GM12864 (cell line): ENCODE data around the gene ZNF516.

ENCODE experiments used
- DNase-seq: peaks from one replicate; pipeline ENCODE4 v3.0.0-alpha.2; 2011; ENCODE audit warnings: low read depth
- H3K4me3 ChIP-seq: 2 replicates; pipeline ENCODE4 v1.5.1; 2011; ENCODE audit warnings: mild to moderate bottlenecking, low read depth, low read length, control low read depth
- CTCF ChIP-seq: IDR thresholded peaks from 2 replicates; pipeline ENCODE4 v1.5.1; 2011; ENCODE audit warnings: low read depth, mild to moderate bottlenecking, moderate library complexity, low read length, control low read depth, inconsistent platforms; ENCODE audit errors: missing control alignments

Gene ZNF516

DNA sequence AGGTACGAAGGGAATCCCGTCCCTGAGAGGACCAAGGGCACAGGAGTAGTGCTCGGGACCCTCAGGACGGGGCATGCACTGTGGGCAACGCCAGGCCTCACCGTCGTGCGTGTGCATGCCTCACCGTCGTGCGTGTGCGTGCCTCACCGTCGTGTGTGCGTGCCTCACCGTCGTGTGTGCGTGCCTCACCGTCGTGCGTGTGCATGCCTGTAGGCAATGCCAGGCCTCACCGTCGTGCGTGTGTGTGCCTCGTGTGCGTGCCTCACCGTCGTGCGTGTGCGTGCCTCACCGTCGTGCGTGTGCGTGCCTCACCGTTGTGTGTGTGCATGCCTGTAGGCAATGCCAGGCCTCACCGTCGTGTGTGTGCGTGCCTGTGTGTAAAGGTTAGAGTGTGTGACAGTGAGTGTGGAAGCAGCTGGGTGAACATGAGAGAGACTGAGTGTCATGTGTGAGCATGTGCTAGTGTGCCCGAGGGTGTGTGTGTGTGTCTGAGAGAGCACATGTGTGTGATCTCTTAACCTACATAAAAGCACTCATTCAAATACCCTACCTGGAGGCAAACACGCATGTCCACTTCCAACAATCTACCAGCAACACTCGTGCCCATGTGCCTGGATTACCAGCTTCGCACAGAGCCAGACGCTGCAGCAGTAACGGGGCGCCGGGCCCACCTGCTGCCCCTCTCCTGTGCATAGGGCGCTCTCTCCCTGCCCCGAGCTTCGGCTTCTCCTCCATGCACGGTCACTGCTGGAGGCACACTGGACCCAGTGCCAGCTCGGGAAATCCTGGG is 36.3 kb downstream of the ZNF516 start:
- no peak overlapping the region for H3K4me3 ChIP-seq
- no peak for TF ChIP-seq CTCF
- DNase-seq = no peak

GRCh38 chr18:76457957-76458356 is 37.1 kb downstream of the ZNF516 start:
- no peak for DNase-seq
- no peak for TF ChIP-seq CTCF
- no peak overlapping the region for H3K4me3 ChIP-seq

- no peak overlapping the region for H3K4me3 ChIP-seq
These were observed 37.6 kb downstream of the ZNF516 start for GRCh38 chr18:76457475-76457874.

DNA sequence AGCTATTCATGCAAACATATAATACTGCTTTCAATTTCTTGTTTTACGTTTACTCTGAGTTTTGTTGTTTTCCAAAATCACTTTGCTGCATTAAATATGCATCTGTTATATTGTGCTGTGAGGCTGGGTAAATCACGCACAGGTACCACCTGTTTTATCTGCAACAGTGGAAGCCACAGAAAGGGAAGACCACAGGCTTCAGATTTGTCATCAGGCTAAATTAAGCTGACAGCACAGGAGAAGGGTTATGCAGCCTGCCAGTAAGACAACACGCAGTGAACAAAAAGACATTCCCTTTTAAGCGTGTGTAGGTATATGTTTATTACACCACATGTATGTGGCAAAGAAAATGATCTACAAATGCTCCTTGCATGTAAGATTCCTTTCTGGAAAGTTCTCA is 38.2 kb downstream of the ZNF516 start:
- no peak for DNase-seq
- no peak for TF ChIP-seq CTCF
- H3K4me3 ChIP-seq = no peak overlapping the region

More at GRCh38 chr18:76457475-76457874, 37.6 kb downstream of the ZNF516 start:
- no peak for DNase-seq
- TF ChIP-seq CTCF = no peak

DNA sequence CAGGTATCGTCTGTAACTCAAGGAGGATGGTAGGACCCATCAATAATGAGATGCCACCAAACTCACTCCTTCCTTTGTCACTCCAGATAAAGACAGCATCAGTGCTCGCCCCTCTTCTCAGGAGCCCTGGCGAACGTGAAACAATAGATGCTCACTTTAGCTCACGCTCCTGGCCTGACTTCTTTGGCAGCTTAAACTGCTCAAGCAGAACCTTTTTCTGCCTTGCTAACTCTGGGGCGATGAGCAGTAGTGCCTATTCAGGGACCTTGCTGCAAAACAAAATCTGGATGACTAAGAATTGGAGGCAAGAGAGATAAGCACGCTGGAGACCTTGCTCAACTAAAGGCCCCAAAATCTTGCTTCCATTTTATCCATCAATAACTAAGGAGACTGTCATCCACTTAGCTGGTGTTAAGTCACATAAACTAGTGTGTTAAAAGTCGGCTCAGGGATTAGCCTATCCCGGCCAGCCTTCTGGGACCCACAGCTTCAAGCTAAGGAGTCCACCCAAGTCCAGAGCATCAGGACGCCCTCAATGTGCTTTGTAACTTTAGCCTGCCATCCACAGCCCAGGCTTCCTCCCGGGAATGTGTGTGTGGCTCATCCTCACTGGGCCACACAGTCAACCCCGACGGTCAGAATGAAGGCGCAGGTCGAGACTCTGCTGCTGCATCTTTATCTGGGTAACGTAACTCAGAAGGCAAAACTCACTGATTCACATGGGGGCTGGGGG is 38.9 kb downstream of the ZNF516 start:
- no peak for TF ChIP-seq CTCF

GRCh38 chr18:76455003-76455676 is 39.9 kb downstream of the ZNF516 start:
- H3K4me3 ChIP-seq = no peak overlapping the region
- no peak for TF ChIP-seq CTCF
- DNase-seq = no peak

More for the DNA sequence above, 38.9 kb downstream of the ZNF516 start:
- no peak for DNase-seq
- no peak overlapping the region for H3K4me3 ChIP-seq
